Stimulated activated CD8-positive, alpha-beta memory T cell treated with anti-CD3 and anti-CD28 coated beads, Interleukin-15, amount 100 ng/mL, for 24 hours (primary cell): ENCODE results near the gene UTP3.
"Not testable (repeated sequence)": the region's sequence is repeated elsewhere in the genome, so short reads cannot be mapped to it uniquely, and the experiment has no call there.

Source experiments
- DNase-seq: peaks from one replicate; pipeline ENCODE4 v3.0.0-alpha.2; 2020; ENCODE audit warnings: low read depth

UTP3 gene

GRCh38 chr4:70687392-70687791 lies 940 bp upstream of the UTP3 start:
- DNase-seq: no peak

DNA sequence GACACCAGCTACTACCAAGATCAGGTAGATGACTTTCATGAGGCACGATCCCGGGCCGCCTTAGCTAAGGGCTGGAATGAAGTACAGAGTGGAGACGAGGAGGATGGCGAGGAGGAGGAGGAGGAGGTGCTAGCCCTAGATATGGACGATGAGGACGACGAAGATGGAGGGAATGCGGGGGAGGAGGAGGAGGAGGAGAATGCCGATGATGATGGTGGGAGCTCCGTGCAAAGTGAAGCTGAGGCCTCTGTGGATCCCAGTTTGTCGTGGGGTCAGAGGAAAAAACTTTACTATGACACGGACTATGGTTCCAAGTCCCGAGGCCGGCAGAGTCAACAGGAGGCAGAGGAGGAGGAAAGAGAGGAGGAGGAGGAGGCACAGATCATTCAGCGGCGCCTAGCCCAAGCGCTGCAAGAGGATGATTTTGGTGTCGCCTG lies 481 bp downstream of the UTP3 start:
- no peak for DNase-seq

DNA sequence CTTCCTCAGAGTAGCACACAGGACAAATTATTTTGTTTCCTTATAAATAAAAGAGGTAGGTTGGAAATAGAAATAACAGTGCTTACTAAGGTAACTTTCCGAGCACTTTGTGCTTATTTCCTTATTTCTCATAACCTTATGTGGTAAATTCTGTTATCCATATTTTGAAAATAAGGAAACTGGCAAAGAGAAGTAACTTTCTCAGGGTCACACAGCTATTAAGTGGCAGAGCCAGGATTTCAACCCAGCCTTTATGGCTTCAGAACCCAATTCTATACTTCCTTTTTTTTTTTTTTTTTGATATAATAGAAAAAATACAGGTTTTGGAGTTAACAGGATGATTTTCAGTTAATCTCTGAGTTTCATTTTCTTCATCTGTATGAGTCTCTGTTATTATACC lies 3.3 kb downstream of the UTP3 start:
- no peak for DNase-seq

- DNase-seq: not testable (repeated sequence)
Observed at GRCh38 chr4:70694633-70695032, 6.3 kb downstream of the UTP3 start.

GRCh38 chr4:70698435-70698834 lies 10.1 kb downstream of the UTP3 start:
- not testable (repeated sequence) for DNase-seq

DNA sequence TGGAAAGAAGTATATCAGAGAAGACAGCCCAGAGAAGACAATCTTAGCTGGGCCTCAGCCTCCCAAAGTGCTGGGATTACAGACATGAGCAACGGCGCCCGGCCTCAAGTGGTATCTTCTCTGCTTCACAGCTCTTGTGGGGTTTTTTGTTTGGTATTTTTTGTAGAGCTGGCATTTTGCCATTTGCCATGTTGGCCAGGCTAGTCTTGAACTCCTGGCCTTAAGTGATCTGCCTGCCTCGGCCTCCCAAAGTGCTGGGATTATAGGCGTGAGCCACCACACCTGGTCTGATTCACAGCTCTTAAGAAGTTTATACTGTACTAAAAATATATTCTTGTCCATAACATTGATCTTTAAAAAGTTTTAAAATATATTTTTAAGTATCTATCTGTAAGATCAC lies 12.4 kb downstream of the UTP3 start:
- no peak for DNase-seq

GRCh38 chr4:70701271-70701670 lies 12.9 kb downstream of the UTP3 start:
- DNase-seq: no peak

DNA sequence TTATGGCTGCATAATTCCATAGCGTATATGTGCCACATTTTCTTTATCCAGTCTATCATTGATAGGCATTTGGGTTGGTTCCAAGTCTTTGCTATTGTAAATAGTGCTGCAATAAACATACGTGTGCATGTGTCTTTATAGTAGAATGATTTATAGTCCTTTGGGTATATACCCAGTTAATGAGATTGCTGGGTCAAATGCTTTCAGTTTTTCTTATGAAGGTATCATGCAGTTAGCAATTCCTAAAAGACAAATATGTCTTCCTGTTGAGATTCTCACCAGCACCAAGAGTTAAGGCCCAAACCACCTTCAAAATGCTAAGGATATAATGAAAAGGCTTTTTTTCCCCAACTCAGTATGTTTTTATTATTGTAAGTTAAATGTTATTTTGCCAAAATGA lies 14.3 kb downstream of the UTP3 start:
- DNase-seq: not testable (repeated sequence)

DNA sequence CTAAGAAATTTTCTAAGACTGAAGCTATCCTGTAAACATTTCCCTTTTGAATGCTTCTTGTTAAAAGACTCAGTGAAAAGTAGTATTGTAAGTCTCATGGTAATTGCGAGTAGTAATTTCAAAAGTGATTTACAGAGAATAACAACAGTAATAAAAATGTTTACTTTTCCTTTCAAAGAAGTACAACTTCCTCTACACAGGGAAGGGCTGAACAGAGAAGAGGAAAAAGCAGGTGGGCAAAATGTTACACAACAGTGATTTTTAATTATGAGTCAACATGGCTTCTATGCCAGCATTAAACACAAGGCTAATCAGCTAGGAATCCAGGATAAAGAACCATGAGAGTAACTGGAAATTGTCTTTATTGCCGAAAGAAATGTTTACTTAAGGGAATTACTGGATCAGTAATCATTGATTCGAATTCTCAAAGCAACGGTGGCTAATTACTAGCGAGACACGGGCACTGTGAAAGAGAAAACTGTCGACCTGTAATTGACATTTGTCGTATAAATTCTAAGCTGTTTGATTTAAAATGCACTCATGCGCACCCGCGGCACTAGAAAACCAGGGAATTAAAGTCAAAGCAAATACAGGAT lies 15.4 kb downstream of the UTP3 start:
- DNase-seq: no peak

GRCh38 chr4:70704215-70704930 lies 16.0 kb downstream of the UTP3 start:
- DNase-seq: no peak

GRCh38 chr4:70704931-70705182 lies 16.5 kb downstream of the UTP3 start:
- DNase-seq: no peak

- DNase-seq: peak; percentile 53
Observed at GRCh38 chr4:70705183-70706043, 17.1 kb downstream of the UTP3 start.

GRCh38 chr4:70706044-70706461 lies 17.7 kb downstream of the UTP3 start:
- no peak for DNase-seq

DNA sequence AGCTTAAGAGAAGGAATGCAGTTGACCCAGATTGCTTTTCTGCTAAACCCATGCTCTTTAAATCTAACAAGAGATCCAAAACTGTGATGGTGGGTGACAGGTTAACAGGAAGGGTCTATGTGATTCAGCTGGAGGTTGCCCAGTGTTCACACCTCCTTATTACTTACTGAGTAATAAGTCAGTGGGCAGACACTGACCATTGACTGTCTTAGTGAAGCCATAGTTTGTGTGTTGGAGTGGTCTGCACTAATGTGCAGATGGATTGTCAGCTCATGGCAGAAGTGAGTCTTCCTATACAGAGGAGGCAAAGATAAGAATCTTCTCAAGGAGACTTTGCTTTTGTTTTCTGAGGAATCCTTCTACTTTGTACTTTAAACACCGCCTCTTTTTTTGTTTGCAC lies 18.2 kb downstream of the UTP3 start:
- no peak for DNase-seq

GRCh38 chr4:70709611-70710205 lies 21.4 kb downstream of the UTP3 start:
- no peak for DNase-seq

- no peak for DNase-seq
Observed at GRCh38 chr4:70711599-70711998, 23.3 kb downstream of the UTP3 start.

DNA sequence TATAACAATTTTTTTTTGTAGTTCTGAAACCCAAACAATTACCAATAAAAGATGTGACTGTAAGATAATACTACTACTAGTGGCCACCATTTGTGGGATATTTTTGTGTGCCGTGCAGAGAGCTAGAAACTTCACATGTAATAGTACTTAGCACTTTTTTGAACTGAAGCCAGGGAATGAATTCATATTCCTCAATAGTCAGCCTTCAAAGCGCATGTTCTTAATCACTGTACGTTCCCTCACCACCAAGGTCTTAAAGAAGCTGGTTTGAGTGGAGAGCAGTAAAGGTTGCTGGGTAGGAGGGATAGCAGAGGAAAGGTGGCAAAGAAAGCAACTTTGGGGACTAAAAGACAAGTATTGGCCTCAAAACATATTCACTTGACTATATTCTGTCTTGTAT lies 23.8 kb downstream of the UTP3 start:
- no peak for DNase-seq

DNA sequence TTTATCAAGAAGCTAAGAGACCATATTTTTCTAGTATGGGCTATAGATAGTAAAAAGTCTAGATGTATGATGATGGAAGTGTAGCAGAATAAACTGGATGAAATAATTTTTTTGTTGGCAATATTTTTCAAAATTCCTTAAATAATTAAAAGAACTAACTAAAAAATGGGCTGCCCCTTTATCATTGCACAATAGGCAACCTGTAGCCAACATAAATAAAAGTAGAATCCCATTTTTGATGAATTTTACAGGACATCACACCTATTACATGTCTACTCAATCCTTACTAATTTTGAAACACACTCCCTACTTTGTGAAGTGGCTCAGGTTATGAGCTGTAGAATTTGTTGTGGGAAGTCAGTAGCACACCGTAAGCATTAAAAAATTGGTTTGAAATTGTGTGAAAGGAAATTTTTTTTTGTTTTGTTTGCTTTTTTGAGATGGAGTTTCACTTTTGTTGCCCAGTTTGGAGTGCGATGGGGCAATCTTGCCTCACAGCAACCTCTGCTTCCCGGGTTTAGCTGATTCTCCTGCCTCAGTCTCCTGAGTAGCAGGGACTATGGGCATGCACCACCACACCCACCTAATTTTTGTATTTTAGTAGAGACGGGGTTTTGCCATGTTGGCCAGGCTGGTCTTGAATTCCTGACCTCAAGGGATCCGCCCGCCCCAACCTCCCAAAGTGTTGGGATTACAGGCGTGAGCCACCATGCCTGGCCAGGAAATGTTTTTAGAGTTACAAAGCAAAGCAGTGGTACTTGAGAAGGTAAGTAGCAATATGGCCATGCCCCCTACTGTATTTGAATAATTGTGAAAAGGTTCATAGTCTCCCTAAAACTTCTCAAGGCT lies 24.5 kb downstream of the UTP3 start:
- no peak for DNase-seq

DNA sequence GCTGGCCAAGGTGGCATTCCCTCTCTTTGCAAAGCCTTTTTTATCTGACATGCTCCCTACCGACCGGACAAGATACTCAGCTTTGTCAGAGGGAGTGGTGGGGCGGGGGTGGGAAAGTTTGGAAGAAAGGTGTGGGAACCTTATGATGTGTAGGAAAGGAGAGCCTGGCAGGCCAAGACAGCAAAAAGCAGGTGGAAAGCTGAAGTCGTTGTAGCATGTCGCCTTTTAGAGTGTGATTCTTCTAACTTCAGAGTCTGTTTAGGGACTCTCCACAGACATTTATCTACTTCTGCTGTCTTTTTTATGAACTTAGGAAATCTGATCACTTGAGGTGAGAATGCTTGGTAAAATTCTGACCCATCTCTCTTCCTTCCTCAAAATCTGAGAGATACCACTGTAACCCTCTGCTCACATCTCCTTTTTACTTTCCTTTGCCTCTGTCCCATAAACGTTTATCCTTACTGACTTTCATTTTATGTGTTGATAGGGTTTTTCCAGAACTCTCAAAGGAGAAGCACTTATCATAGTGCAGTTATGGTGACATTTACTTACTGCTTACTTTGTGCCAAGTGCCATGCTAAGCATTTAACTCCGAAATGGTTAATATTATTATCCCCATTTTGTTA lies 25.2 kb downstream of the UTP3 start:
- no peak for DNase-seq

DNA sequence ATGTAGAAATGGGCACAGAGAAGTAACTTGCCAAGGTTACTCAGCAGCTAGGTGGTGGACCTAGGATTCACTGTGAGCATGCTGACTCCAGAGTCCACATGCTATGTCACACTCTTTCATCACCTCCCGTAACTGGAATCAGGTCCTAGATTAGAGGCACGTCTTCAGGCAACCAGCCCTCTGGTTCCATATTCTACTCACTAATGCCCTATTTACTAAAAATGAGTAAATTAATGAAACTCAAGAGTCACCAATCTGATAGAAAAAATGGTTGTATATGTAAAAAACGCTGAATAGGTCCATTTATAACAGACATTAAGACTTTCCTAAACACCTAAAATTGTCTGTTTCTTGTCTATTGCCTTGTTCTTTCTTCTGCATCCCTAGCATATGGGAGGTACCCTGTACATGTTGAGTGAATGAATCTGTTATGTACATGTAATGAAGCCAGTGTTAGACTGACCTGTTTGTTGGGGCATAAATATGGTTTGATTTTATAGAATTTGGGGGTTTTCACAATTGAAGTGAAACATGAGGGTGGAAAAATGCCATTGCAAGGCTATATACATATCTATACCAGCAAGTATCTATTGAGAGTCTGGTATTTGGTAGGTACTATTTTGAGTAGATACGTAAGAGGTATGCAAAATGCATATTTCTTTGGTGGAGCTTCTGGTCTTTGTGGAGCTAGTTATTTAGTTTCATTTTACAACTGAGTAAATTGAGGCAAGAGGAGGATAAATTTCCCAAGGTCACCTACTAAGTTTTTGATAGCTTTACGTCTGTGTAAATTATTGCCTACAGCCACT lies 26.0 kb downstream of the UTP3 start:
- no peak for DNase-seq

- DNase-seq: no peak
Observed at GRCh38 chr4:70715097-70715496, 26.8 kb downstream of the UTP3 start.
